ENCODE results near the gene VILL.
"Not testable (repeated sequence)": the region's sequence is repeated elsewhere in the genome, so short reads cannot be mapped to it uniquely, and the experiment has no call there.

Gene VILL

GRCh38 chr3:38039899-38040261, 49.3 kb downstream of the VILL start:
- DNase-seq = peak; percentile 76

- no peak for DNase-seq
Observed at GRCh38 chr3:38040401-38040800, 49.8 kb downstream of the VILL start.

DNA sequence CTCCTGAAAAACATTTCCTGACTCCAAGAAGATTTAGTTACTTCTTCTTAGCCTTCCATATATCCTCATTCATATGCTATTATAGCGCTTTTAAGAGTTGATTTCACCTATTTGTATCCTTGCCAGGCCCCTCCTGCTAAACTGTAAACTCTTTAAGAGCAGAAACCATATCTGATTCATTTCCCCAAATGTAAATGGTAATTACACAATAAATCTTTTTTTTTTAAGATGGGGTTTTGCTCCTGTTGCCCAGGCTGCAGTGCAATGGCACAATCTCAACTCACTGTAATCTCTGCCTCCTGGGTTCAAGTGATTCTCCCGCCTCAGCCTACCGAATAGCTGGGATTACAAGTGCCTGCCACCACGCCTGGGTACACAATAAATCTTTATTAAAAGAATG, 52.9 kb downstream of the VILL start:
- DNase-seq = no peak

- DNase-seq = no peak
Observed at GRCh38 chr3:38046027-38046426, 55.4 kb downstream of the VILL start.

DNA sequence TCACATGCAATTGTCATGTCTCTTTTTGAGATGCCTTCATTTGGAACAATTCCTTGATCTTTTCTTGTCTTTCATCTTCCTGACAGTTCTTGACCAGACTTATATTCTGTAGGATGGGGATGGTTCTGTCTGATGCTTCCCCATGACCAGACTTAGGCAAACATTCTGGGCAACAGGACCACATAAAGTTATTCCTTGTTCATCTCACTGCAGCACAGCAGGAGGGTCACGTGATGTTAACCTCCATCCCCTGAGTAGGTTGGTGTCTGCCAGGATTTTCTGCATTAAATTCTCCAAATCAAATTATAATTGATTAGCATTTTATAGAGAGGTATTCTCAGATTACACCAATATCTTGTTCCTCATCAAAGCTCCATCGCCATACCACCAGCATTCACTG, 56.2 kb downstream of the VILL start:
- DNase-seq = no peak

DNA sequence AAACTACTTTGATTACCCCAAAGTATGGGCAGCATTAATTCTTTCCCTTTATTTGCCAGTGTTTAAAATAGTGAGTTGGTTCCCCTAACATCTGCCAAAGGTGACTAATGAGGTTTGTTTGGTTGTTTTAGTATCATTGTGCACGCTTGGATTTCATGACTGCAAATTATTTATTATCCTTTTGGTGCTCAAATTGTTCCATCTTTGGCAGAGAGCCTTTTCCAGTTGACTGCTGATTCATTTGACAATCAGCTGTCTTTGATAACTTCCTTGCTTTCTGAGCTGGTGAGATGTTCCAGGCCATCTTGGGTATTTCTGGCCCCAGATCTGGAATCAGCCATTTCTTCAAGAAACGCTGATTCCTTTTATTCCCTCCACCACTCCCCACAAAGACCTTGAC, 57.3 kb downstream of the VILL start:
- no peak for DNase-seq

DNA sequence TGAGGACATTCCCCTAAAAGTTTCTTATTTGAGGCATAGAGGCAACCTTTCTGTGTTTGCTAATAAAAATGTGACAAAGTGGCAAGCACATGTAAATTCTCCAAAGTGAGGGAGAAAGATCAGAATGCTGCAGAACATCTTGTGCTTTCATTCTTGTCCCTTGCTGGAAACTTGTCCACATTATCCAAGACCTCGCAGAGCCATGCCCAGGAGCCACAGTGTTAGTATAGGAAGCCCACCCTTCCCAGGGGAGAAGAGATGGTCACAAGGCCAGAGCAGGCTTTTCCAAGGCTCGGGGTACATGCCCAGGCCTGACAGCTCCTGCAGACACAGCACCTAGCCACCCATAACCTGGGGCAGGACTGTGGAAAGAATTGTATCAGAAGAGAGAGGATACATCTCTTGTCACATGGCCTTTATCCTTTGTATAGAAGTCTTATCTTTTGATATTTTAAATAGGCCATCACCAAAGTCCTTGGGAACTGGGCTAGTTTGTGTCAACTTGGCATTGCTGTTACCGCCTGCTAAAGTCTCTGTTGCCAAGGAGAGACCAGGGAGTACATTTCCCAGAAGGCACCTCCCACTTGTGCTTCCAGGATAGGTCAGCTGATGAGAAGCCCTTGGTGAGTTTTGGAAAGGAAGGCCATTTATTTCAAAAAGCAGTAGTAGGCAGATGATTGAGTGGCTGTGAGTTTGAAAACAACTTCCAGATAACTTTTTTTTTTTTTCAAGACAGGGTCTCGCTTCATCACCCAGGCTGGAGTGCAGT, 59.0 kb downstream of the VILL start:
- no peak for DNase-seq

DNA sequence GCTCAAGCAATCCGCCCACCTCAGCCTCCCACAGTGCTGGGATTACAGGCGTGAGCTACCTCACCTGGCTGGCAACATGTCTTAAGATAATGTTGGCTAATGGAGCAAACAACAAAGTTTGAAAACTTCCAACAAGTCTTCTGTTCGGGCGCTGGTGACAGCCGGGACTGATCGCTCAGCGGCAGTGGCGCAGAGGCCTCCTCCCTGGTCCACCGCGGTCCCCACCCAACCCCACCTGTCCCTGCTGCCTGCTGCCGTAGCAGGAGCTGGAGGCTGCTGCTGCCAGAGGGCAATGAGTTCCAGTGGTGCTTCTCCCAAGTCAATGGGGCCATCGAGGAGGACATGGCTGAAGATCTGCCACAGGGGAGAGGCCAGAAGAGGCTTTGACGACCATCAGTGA, 60.5 kb downstream of the VILL start:
- no peak for DNase-seq

DNA sequence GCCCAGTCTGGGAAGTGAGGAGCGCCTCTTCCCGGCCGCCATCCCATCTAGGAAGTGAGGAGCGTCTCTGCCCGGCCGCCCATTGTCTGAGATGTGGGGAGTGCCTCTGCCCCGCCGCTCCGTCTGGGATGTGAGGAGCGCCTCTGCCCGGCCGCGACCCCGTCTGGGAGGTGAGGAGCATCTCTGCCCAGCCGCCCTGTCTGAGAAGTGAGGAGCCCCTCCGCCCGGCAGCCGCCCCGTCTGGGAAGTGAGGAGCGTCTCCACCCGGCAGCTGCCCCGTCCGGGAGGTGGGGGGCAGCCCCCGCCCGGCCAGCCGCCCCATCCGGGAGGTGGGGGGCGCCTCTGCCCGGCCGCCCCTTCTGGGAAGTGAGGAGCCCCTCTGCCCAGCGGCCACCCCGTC, 62.7 kb downstream of the VILL start:
- not testable (repeated sequence) for DNase-seq

GRCh38 chr3:38053813-38054498, 63.4 kb downstream of the VILL start:
- DNase-seq = not testable (repeated sequence)

DNA sequence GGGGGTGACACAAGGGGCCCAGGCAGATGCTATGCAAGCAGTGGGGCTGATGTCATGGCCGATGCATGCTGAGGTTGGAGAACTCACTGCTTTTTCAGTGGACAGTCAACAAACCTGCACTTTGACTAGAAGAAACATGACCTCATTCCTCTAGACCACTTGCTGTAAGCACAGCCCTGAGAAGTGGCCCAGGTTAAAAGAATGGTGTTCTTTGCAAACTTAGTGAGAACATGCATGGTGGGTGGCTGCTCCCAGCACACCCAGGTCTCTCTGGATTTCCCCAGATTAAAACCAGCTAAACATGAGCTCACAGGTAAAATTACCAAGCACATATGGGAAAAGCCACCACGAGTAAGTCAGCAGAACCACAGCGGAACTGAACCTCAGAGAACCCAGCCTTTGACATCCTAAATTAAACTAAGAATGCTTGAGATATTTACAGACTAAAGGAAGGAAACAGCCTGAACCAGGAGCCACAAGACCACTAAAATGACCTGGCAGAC, 64.0 kb downstream of the VILL start:
- DNase-seq = no peak

Data from CD4-positive, alpha-beta T cell treated with Interleukin-6 for 4 hours (primary cell).